Measurements from ENCODE around the gene ADAMTS12.

Gene ADAMTS12

DNA sequence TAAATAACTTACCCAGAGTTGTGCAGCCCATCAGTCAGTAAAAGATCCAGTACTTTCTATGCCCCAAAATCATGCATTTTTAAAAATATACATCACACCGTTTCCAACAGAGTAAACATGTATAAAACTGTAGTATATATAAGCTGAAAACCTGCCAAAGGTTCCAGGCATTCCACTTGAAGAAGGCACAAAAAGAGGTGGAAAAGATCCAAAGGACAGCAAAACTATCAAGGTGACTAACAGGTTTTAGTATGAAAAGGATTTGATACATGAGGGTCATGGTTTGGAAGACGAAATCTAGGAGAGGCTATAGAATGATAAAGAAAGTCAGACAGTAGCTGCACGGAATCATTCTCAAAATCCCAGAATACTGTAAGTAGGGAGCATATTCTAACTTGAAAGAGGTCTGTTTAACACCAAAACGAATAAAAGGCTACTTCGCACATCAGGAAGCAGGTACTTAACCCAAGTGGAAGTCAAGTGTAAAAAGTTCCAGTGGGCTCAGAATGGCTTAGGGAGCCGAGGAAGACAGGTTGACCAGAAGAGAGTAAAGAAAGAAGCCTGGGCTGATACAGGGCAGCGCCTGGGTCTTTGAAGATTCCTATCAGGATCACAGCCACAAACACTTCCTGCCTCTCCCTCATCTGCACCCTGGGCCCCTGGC, 207.2 kb downstream of the ADAMTS12 start:
- no peak for FAIRE-seq
- no peak for DNase-seq (ENCODE audit: insufficient read length, low spot score)

DNA sequence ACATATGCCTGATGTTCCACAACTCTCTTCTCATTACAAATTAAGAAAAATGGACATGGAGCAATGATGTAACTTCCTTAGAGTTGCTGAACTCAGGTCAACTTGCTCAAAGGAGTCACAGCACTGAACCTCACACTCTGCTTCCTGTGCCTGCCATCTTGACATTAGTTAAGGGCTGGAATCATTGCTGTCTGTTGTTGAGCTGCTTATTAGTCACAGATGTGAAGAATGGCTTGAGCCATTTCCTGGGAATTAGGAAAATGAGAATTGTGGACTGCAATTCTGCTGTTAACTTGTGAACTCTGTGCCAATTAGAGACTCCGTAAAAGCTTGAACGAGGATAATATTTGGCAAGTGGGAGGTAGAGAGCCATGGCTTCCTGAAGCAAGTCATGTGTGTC, 212.0 kb downstream of the ADAMTS12 start:
- peak; percentile 49 for FAIRE-seq
- DNase-seq (ENCODE audit: insufficient read length, low spot score), result no peak

DNA sequence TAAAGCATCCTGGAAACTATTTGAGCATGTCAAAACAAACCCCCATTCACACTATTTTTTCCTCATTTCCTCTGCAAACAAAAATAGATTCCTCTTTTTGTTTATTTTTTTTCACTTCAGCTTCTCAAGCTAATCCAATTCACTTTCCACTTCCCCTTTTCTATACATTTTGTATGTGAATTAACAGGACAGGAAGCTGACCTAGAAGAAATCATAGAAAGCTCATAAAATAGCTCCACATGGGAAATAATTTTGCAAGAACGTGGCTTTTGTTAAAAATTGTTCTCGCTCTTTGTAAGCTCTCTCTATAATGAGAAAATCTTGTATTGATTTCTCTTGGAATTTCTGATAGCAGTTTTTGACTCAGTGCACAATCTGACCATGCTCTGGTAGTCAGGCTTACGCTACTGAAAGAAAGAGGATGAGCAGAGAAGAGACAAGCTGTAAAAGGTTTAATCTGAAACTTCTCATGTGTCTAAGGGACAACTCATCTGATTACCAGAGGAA, 215.8 kb downstream of the ADAMTS12 start:
- FAIRE-seq, result no peak
- no peak for DNase-seq (ENCODE audit: insufficient read length, low spot score)

DNA sequence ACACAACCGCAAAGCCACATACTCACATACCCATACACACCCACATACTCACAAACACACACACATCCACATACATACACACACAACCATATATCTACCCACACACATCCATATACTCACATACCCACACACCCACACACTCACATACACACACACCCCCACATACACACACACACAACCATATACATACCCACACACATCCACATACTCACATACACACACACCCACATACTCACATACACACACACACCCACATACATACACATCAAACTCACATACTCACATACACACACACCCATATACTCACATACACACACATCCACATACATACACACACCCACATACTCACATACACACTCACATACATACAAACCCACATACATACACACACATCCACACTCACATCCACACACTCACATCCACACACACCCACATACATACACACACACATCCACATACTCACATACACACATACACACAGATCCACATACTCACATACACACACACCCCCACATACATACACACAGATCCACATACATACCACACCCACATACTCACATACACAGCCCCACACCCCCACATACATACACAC, 220.0 kb downstream of the ADAMTS12 start:
- DNase-seq (ENCODE audit: insufficient read length, low spot score), result no peak
- peak; percentile 100 for FAIRE-seq

DNA sequence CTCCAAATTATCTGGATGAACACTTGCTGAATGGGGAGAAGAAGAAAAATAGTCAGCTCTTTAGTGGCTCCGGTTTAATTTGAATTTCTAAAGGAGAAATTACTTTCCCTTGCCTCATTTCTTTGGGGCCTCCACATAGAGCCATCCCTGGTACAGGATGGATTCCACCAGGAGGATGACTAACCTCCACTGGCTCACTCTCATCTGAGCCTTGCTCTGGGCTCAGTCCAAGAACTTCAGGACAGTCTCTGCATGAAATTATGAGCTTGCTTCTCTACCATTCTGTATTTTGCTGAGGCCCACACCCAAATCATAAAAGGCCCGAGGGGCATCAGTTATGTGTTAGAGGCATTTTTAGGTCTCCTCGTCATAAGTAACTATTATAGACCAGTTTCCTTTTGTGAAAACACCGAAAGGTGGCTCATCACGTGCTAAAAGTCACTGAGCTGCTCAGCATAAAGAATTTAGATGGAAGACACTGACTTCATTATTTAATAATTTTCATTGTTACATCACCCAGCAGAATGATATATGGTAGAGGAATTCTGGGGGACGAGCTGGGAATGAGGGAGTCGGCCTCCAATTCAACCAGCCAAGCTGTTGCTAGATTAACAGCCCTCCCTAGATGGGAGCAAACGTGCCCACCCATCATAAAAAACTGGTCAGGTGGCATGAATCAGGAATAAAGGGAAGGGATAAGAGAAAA, 228.9 kb downstream of the ADAMTS12 start:
- FAIRE-seq, result peak; percentile 55

DNA sequence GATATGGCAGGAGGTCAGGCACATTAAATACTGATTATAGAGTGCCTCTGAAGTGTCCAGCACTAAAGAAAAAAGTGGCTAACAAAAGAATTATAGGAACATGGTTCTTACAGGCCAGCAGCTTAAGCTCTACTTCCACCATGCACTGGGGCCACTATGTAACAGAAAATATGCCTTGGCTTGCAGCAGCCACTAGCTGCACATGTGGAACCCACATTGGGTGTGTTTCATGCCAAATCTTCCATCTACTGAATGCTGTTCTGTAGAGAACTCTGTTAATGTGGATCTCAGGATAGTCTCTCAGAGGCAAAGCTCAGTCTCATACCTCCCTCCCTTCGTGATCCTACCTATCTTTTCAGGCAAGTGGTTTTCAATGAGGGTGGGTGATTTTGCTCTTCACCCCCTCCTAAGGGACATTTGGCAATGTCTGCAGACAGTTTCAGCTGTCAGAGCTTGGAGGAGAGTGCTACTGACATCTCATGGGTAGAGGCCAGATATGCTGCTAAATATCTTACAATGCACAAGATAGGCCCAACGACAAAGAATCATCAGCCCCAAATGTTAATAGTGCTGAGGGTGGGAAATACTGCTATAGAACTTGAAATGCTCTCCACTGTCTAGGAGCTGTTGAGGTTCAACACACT, 232.1 kb downstream of the ADAMTS12 start:
- DNase-seq (ENCODE audit: insufficient read length, low spot score) (no peak), FAIRE-seq (no peak)

More for the DNA sequence above, 228.9 kb downstream of the ADAMTS12 start:
- DNase-seq (ENCODE audit: insufficient read length, low spot score), result peak; percentile 21

DNA sequence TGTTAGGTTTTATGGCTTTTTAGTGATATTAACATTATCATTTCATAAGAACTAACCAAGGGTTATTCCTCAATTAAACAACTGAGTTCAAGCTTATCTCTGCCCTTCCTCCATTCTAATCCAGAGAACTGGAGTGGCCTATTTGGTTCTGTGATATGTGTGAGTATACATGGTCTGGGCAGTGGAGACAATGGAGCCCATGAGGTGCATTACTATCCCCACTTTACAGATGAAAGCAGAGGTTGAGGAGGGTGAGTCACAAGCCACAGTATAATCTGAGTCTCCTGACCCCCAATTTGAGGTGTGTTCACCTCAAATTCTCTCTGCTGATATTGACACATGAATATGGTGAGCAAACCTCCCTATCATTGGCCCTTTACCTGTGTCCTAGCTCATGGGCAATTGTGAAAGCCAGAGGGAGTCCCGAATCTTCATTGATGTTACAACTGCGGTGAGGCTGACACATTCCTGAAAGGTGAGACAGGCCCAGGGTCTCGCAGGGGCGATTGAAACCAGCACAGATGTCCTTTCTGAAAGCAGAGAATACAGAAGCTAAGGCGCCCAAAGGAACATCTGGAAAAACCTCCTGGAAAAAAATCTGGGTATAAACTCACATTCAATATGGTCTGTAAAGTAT, 233.9 kb downstream of the ADAMTS12 start:
- DNase-seq (ENCODE audit: insufficient read length, low spot score) (no peak), FAIRE-seq (peak; percentile 48)

DNA sequence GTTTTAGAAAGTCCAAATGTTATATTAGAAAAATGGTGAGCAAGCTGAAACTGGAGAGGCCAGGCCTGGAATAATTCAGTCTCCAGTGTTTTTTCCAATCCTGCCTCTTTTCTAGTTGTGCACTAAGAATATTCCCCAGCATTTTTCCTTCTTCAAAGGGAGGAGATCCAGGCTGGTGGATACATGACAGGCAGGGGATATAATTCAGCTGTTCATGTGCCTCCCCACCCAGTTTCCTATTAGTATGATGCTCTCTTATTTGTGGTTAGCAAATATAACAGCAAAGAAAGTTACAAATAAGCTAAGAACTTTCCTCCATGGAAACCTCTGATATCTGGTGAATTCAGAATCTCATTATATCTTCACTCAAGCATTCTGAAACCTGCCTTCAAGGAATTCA, 234.6 kb downstream of the ADAMTS12 start:
- no peak for DNase-seq (ENCODE audit: insufficient read length, low spot score)
- FAIRE-seq, result no peak

DNA sequence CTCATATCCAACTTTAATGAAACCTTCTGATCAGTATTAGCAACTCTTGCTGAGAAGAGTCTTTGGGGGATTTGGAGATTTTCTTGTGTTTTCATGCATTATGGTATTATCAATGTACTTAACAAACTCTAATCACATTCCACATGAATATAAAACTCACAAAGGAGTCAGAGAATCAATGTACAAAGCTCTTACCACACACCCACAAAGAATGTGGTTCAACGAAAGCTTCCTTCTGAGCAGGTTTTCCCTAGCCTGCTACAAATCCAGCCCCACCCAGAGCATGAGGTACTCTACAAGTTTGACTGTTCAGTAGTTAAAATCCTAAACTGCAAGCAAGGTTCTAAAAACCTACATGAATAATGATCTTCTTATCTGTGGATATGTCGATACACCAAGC, 240.9 kb downstream of the ADAMTS12 start:
- DNase-seq (ENCODE audit: insufficient read length, low spot score) (no peak), FAIRE-seq (no peak)

DNA sequence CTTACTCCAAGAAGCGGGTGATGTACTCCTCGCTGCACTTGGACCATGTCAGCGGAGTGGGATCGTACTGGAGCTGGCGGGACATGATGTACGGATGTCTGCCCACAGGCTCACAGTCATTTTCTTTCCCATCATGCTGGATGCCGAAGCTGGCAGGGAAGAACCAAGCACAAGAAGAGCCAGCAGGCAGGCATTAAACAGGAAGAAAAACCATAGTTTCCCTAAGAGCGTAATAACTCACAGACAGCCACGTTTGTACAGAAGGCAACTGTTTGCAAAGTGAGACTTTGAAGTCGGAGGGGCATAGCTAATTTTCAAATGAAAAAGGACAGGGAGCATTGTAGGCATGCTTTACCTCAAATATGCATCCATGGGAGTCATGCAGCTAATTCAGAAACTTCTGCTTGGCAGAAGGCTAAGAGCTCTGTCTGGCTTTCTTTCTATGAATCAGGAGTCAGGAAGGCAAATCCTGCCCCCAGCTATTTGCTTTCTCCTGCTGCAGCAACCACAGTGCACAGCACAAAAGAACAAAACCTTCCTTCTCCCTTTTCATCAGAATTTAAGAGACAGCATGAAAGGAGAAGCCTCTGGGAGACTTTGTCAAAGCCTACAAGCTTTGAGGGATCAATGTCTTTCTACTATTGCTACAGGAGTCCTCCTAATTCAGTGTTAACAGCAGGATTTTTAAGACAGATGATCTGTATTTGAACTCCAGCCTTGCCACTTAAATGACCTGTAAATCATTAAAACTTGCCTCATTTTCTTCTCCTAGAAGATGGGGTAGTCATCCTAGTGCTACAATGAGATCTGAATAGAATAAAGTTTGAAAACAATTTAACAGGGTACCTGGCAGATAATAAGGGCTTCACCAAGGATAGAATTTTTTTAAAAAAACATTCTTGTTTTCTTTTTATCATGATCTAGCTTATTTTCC, 242.0 kb downstream of the ADAMTS12 start:
- DNase-seq (ENCODE audit: insufficient read length, low spot score) (peak; percentile 19), FAIRE-seq (peak; percentile 64)

DNA sequence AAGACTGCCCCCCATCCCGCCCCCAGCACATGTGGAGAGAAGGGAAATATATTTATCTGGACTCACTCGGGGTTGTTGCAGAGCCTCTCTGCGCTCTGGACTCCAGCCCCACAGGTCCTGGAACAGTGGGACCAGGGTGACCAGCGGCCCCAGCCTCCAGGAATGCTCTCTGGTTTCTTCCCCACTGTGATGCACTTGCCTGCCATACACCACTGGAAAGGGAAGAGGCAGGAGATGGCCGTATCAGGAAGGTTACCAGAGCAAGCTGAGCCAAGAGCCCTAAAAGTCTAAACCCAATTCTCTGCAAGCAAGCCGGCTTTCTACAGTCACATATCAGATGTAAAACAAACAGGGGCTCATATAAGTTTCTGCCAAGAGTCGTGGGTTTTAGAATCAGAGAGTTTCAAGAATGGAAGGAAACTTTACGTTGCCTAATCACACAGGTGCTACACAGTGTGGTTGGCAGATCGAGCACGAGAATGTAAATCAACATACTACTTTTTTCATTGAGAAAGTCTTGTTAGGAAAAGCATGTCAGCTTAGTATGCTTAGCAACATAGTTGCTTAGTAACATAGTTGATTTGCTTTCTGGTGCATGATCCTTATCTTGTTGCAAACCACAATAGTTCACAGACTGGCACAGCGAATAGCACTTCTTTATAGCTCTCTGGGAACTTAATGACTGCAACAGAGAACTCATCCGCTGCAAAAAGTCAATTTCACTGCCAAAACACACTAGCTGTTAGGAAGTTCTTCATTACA, 249.9 kb downstream of the ADAMTS12 start:
- no peak for FAIRE-seq

DNA sequence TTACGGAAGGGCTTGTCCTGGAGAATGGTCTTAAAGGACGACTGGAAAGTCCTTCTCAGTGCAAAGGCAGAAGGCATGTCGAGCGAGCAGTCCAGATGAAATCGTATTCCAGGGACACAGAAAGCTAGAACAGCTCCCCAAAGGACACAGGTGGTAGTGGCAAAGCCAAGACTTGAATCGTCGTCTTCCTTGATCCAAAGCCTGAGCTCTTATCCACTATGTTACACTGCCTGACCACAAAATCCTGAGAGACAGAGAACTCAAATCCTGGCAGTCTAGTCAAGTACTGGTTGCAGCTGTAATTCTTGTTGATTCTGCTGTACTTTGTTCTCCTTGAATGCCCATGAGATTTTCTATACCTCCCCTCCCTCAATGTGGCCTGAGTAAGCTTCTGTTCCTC, 252.3 kb downstream of the ADAMTS12 start:
- FAIRE-seq (peak; percentile 38), DNase-seq (ENCODE audit: insufficient read length, low spot score) (no peak)

More for the DNA sequence above, 249.9 kb downstream of the ADAMTS12 start:
- DNase-seq (ENCODE audit: insufficient read length, low spot score), result no peak

DNA sequence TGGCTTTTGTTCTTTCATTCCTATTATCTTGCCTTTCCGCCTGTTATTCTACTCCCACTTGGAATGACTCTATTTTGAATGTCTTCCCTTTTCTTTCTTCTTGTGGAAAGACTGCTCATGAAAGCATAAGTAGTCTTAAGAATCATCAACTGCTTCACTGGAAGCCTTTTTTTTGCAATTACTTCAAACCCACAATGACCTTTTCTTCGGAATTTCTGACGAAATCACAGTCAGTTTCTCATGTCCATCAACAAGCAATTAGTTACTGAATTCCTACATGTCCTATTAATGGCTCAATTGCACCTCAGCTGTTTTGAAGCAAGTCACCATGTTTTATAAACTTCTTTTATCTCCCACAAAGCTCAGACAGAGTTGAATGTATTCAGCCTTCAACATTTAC, 254.8 kb downstream of the ADAMTS12 start:
- FAIRE-seq, result no peak

DNA sequence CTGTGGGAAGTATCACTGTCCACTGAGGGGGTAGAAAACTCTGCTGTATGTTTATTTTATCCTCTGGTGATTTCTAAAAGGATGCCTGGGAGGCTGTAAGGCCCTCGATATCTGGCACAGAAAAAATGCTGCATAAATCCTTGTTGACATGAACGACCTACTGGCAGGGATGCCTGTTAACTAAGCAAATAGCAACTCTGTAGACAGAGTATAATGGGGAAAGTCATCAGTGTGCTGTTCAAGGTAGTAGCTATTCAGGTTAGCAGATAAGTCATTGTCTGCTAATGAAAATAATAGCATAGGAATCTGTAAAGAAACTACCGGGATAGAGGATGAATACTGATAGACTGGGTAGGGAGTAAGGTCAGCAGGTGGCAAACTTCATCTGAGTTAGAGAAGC, 256.2 kb downstream of the ADAMTS12 start:
- FAIRE-seq, result peak; percentile 59
- DNase-seq (ENCODE audit: insufficient read length, low spot score), result no peak

More for the DNA sequence above, 254.8 kb downstream of the ADAMTS12 start:
- no peak for DNase-seq (ENCODE audit: insufficient read length, low spot score)

DNA sequence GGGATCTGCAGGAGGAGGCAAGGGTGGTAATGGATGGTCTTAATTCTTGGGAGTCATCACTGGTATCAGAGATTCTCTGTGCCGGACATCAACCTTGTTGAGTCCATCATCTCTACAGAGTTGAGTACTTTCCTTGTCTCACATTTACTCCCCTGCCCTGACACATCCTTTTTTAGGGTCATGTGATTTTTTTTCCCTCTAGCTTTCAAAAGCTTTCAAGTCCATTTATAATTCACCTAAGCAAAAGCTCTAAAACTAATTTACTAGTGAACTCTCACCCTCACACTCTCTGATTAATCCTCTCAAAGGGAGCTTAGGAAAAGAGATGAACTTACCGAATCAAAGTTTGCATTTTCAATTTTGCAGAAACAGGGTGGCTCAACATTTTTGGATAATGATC, 258.1 kb downstream of the ADAMTS12 start:
- no peak for DNase-seq (ENCODE audit: insufficient read length, low spot score)
- no peak for FAIRE-seq

DNA sequence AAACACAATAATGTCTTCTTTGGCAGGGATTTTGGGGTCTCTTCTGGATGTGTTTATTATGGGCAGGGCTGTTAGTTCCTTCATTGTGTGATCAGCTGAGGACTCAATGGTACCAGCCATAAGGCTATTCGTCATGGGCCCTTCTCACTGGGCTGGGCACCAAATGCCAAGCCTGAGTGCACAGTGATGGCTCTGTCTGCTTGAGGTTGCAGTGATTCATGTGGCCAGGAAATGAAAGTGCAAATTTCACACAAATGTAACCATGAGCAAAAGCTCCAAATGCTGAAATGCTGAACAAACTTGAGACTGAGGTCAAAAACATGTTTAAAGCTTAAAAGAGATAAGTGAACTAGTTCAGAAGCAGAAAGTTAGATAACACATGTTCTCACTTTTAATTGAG, 260.0 kb downstream of the ADAMTS12 start:
- no peak for DNase-seq (ENCODE audit: insufficient read length, low spot score)
- FAIRE-seq, result peak; percentile 23

DNA sequence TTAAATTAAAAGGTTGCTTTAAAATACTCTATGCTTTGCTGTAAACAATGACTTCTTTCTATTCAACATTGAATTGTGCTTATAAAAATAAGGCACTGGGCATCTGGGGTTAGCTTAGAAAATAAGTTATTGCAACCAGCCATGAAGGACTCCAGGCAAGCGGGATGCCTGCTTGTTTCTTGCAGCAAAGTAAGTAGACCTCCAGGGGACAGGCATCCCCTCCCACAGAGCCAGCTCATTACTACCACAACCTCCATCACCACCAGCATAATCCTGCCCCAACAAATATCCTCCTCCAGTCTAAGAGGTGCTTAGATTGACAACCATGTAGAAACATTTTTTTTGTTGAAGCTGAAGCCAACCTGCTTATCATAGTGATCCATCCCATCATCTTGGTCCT, 260.7 kb downstream of the ADAMTS12 start:
- FAIRE-seq (no peak), DNase-seq (ENCODE audit: insufficient read length, low spot score) (no peak)

DNA sequence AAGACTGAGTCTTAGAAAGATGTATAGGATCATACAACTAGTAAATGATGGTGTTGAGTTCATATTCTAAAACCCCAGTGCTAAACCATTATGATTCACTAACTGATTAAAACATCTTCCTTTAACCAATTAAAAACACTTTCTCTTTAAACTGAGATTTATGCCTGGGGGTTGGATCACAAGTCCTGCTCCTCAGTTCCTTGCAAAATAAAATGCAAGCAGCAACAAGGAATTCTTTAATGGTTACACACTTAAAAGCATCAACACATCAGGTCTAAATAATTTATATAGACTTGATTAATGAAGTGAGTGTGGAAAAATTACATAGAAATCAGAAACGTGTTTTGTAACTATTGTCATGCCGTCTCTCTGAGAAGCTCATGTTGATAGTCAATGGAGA, 261.8 kb downstream of the ADAMTS12 start:
- DNase-seq (ENCODE audit: insufficient read length, low spot score), result no peak
- no peak for FAIRE-seq

DNA sequence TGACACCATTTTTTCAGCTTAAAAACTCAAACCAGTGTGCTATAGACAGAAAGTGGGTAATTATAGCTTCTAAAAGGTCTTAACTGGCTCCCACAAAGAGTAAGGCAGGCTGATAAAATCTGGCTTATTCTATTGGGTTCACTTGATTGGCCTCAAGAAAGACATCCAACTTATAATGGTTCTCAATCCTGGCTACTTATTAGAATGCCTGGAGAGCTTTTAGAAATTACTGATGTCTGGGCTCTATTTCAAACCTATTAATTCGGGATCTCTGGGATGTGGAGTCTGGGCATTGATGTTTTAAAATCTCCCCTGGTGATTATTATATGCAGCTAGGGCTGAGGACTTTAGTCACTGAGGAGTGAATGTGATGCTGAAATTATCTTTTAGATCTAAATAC, 263.0 kb downstream of the ADAMTS12 start:
- DNase-seq (ENCODE audit: insufficient read length, low spot score) (no peak), FAIRE-seq (no peak)

All from HTR-8/SVneo (cell line).